ENCODE results near the gene TRIM8.
"Not testable (repeated sequence)": the region's sequence is repeated elsewhere in the genome, so short reads cannot be mapped to it uniquely, and the experiment has no call there.

Gene TRIM8

GRCh38 chr10:102670871-102671434 is 26.7 kb downstream of the TRIM8 start:
- DNase-seq (ENCODE audit: low spot score) = no peak

GRCh38 chr10:102673236-102673818 is 29.0 kb downstream of the TRIM8 start:
- no peak for DNase-seq (ENCODE audit: low spot score)

- no peak for DNase-seq (ENCODE audit: low spot score)
Observed at GRCh38 chr10:102673819-102674511, 29.7 kb downstream of the TRIM8 start.

- no peak for DNase-seq (ENCODE audit: low spot score)
Observed at GRCh38 chr10:102674566-102674965, 30.3 kb downstream of the TRIM8 start.

- no peak for DNase-seq (ENCODE audit: low spot score)
Observed at GRCh38 chr10:102675011-102675665, 30.9 kb downstream of the TRIM8 start.

- peak; percentile 48 for DNase-seq (ENCODE audit: low spot score)
Observed at GRCh38 chr10:102675666-102676533, 31.6 kb downstream of the TRIM8 start.

GRCh38 chr10:102676534-102677315 is 32.4 kb downstream of the TRIM8 start:
- DNase-seq (ENCODE audit: low spot score) = no peak

GRCh38 chr10:102677331-102678067 is 33.2 kb downstream of the TRIM8 start:
- no peak for DNase-seq (ENCODE audit: low spot score)

- no peak for DNase-seq (ENCODE audit: low spot score)
Observed at GRCh38 chr10:102678068-102678400, 33.8 kb downstream of the TRIM8 start.

- DNase-seq (ENCODE audit: low spot score) = peak; percentile 48
Observed at GRCh38 chr10:102678842-102679289, 34.6 kb downstream of the TRIM8 start.

- DNase-seq (ENCODE audit: low spot score) = no peak
Observed at GRCh38 chr10:102679596-102679995, 35.3 kb downstream of the TRIM8 start.

GRCh38 chr10:102681696-102682095 is 37.4 kb downstream of the TRIM8 start:
- no peak for DNase-seq (ENCODE audit: low spot score)

- no peak for DNase-seq (ENCODE audit: low spot score)
Observed at GRCh38 chr10:102682416-102682815, 38.1 kb downstream of the TRIM8 start.

- no peak for DNase-seq (ENCODE audit: low spot score)
Observed at GRCh38 chr10:102682981-102683380, 38.7 kb downstream of the TRIM8 start.

GRCh38 chr10:102683736-102684135 is 39.5 kb downstream of the TRIM8 start:
- no peak for DNase-seq (ENCODE audit: low spot score)

- DNase-seq (ENCODE audit: low spot score) = no peak
Observed at GRCh38 chr10:102691285-102692066, 47.2 kb downstream of the TRIM8 start.

GRCh38 chr10:102695401-102695800 is 51.1 kb downstream of the TRIM8 start:
- not testable (repeated sequence) for DNase-seq (ENCODE audit: low spot score)

- DNase-seq (ENCODE audit: low spot score) = no peak
Observed at GRCh38 chr10:102696736-102697135, 52.5 kb downstream of the TRIM8 start.

- no peak for DNase-seq (ENCODE audit: low spot score)
Observed at GRCh38 chr10:102698894-102699293, 54.6 kb downstream of the TRIM8 start.

- no peak for DNase-seq (ENCODE audit: low spot score)
Observed at GRCh38 chr10:102701272-102701671, 57.0 kb downstream of the TRIM8 start.

Data from NAMALWA (cell line).